HS-27A (cell line): ENCODE measurements around the gene CLDN19.
"Not testable (repeated sequence)": the region's sequence is repeated elsewhere in the genome, so short reads cannot be mapped to it uniquely, and the experiment has no call there.

Source experiments
- DNase-seq: peaks from one replicate; pipeline ENCODE4 v3.0.0-alpha.2; 2012; ENCODE audit warnings: low read depth, missing footprints

Gene CLDN19

GRCh38 chr1:42759114-42759513, 19.1 kb upstream of the CLDN19 start:
- no peak for DNase-seq

- no peak for DNase-seq
Observed at GRCh38 chr1:42758641-42759040, 18.6 kb upstream of the CLDN19 start.

- no peak for DNase-seq
Observed at GRCh38 chr1:42757892-42758275, 17.8 kb upstream of the CLDN19 start.

- DNase-seq: peak; percentile 14
Observed at GRCh38 chr1:42756956-42757891, 17.2 kb upstream of the CLDN19 start.

- DNase-seq: no peak
Observed at GRCh38 chr1:42753070-42753469, 13.0 kb upstream of the CLDN19 start.

GRCh38 chr1:42752284-42752683, 12.2 kb upstream of the CLDN19 start:
- DNase-seq: no peak

GRCh38 chr1:42751511-42752070, 11.6 kb upstream of the CLDN19 start:
- not testable (repeated sequence) for DNase-seq

GRCh38 chr1:42750041-42750440, 10.0 kb upstream of the CLDN19 start:
- no peak for DNase-seq

GRCh38 chr1:42748461-42749410, 8.7 kb upstream of the CLDN19 start:
- DNase-seq: no peak

GRCh38 chr1:42748021-42748420, 8.0 kb upstream of the CLDN19 start:
- no peak for DNase-seq

GRCh38 chr1:42747125-42747524, 7.1 kb upstream of the CLDN19 start:
- DNase-seq: no peak

GRCh38 chr1:42746436-42747105, 6.5 kb upstream of the CLDN19 start:
- no peak for DNase-seq

- DNase-seq: no peak
Observed at GRCh38 chr1:42745851-42746250, 5.8 kb upstream of the CLDN19 start.

- DNase-seq: no peak
Observed at GRCh38 chr1:42744148-42744413, 4.0 kb upstream of the CLDN19 start.

- no peak for DNase-seq
Observed at GRCh38 chr1:42743317-42744147, 3.5 kb upstream of the CLDN19 start.

GRCh38 chr1:42742617-42743316, 2.7 kb upstream of the CLDN19 start:
- no peak for DNase-seq

- no peak for DNase-seq
Observed at GRCh38 chr1:42742141-42742540, 2.1 kb upstream of the CLDN19 start.

- DNase-seq: no peak
Observed at GRCh38 chr1:42741706-42742105, 1.7 kb upstream of the CLDN19 start.

- no peak for DNase-seq
Observed at GRCh38 chr1:42740851-42741580, 980 bp upstream of the CLDN19 start.

- no peak for DNase-seq
Observed at GRCh38 chr1:42738678-42739226, 1.3 kb downstream of the CLDN19 start.
